GM21515 (cell line): ENCODE measurements around the gene COX15.
"Not testable (repeated sequence)": the region's sequence is repeated elsewhere in the genome, so short reads cannot be mapped to it uniquely, and the experiment has no call there.

Source experiments
- ATAC-seq: cut with Tn5 transposase; IDR thresholded peaks from one replicate; pipeline ENCODE4 v1.9.1; 2021; ENCODE audit not compliant: unreplicated experiment

COX15 gene

DNA sequence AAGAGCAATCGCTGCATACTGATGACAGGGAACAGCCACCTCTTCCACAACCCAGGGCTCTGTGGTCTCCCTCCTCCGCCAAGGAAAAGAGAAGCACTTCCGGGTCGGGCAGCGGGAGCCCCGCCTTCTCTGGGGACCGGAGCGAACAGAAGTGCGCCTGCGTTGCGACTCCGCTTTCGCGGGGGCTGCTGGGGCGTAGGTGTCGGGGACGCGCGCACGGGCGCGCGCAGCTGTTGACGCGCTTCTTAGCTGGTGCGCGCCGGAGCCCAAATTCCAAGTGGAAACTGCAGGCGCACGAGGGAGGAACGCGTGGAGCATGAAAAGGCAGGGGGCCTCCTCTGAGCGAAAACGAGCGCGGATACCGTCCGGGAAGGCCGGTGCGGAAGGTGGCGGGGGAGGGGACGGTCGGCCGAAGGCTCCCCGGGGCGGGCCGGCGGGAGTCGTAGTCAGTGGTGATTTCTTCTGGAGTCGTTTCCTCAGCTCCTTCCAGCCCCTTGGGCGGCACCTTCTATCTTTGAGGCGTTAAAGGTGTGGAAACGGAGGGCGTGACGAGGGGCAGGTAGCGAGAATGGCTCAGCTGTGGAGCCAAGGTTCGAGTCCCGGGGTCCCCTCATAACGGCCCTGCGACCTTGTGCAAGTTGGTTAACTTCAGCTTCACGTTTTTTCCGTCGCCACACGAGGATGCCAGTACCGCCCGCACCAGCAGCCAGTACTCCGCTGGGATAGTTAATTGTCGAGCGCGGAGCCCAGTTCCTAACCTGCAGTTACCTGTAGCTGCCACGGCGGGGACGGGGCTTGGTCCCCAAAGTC is at the start of gene COX15, which contains the start of gene CUTC:
TSS of gene COX15 (minus strand) at position 95 of the 810 bp plus-strand sequence. CDS start at position 17, 78 bp downstream.
TSS of gene CUTC (plus strand) at position 202 of the 810 bp plus-strand sequence. CDS start at position 317, 115 bp downstream.
- ATAC-seq: peak; percentile 88

DNA sequence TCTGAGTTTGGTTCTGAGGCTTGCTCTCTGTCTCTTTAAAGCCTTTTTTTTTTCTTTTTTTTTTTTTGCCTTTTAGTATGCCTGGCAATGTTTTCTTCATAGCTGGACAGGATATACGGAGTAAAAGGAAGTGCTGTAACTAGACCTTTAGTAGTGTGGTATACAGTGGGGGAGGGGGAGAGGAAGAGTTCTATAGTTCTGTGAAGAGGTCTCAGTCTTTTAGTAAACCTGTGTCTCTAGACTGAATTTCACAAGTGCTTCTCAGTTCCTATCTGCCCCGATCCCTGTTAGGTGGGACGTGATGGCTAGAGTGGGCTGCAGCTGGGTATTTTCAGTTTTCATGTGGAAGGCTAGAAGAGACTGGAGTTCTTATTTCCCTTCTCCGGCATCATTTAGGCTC is 47.4 kb upstream of the COX15 start:
- ATAC-seq: no peak

DNA sequence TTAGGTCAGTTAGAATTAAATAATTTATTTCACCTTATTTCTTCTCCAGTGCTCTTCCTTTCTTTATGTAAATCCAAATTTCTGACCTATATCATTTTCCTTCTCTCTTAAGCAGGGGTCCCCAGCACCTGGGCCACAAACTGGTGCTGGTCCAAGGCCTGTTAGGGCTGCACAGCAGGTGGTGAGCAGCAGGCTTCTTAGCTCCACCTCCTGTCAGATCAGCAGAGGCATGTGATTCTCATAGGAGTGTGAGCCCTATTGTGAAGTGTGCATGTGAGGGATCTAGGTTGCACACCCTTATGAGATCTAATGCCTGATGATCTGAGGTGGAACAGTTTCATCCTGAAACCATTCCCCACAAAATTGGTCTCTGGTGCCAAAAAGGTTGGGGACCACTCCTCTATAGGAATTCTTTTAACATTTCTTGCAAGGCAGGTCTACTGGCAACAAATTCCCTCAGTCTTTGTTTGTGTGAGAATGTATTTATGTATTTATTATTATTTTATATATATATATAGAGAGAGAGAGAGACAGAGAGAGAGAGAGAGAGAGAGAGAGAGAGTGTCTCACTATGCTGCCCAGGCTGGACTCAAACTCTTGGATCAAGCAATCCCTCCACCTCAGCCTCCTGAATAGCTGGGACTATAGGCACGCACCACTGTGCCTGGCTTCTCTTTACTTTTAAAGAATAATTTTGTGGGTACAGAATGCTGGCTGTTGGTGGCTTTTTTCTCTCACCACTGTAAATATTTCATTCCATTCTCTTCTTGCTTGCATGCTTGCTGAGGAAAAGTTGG is 46.2 kb upstream of the COX15 start:
- no peak for ATAC-seq

GRCh38 chr10:99775850-99776249 is 43.9 kb upstream of the COX15 start:
- ATAC-seq: no peak

DNA sequence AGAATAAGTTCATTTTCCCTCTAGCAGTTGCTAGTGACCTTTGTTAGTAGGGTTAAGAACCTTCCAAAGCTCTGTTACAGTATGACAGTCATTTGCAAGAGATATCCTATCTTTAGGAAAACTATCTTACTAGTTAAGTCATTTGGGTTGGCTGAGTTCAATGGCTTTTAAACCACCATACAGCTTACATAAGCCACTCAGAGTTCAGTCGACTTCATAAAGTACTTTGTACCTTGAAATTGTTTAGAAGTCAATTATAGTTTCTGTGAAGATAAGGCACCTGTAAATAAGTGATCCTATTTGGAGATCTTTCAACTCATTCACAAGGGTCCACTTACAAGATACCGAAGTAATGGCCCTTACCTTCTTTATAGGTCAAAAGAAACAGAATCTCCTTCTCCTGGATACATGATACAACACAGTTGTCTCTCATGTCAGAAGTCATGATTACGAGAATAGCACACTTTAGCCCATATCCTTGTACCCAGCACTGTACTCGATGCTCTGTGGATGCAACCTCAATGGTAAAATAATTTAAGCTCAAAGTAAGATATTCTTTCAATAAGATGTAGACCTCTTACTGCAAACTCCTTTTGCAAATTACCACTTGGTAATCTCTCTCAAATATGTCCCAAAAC is 38.6 kb upstream of the COX15 start:
- ATAC-seq: no peak

DNA sequence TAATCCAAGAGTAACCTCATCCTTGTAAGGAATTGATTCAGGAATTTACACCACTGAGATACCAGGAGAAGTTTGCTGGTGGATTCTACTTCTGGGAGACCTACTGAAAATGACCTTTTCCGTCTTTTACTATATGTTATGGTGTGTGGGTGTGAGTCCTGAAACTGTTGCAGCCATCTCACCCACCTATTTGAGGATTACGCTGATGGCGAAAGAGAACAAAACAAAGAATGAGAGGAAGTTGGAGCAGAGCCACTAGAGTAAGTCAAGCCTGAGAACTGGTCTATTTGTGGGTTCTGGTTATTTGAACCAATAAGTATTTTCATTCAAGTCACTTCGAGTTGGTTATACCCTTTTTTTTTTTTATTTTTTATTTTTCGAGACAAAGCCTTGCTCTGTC is 37.8 kb upstream of the COX15 start:
- no peak for ATAC-seq

DNA sequence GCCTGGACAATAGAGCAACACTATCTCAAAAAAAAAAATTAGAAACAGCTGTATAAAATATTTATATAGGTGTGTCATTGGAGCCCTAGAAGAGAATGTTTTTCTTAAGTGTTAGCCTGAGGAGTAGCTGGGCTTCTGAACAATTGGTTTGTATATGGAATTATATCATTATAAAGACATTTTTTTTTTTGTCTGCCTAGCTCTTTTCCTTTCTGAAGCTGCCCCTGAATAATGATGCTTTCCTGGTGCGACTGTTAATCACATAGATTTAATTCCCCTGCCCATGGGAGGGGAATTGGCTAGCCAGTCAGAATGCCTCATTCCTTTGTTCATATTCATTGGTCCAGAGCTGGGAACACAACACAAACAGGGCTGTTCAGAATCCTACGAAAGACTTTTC is 36.6 kb upstream of the COX15 start:
- no peak for ATAC-seq

- ATAC-seq: no peak
Measured at GRCh38 chr10:99767901-99768300, 36.0 kb upstream of the COX15 start.

DNA sequence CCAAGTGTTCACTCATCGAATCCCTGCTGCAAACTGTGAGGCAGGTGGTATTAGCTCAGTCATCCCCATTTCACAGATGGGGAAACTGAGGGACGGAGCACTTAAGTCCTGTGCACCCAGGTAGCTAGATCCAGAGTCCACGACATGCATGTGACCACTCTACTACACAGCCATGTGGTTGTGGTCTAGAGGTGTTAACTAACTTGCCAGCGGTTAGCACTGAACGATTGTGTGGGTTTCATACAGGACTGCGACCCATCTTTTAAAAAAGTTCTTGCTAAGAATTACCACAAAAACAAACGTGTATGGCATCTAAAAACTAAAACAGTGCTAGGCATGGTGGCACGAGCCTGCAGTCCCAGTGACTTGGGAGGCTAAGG is 34.4 kb upstream of the COX15 start:
- ATAC-seq: no peak

DNA sequence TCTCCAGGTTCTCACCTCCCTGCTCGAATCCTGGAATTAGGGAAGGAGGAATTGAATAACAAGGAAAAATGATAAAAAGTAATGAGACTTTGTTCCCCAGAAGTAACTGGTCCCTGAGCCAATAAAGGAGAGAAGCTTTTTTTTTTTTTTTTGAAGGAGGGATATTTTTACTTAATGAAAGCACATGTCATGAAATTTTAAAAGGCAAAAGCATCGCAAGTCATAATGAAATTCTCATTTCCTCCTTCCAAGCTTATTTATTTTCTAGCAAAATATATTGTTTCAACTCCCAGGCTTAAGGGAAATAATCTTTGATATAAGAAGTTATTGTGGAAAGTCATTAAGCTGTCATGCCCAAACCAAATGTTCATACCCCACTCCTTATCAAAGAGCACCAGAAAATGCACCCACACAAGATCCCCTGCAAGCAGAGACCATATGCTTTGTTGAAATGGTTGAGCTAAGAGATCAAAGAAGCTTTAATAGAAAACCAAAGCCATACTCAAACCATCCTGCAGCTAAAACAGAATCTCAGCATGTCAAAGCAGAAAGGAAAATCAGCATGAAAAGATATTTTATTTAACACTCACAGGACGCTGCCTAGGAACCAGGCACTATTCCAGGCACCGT is 33.9 kb upstream of the COX15 start:
- ATAC-seq: no peak

DNA sequence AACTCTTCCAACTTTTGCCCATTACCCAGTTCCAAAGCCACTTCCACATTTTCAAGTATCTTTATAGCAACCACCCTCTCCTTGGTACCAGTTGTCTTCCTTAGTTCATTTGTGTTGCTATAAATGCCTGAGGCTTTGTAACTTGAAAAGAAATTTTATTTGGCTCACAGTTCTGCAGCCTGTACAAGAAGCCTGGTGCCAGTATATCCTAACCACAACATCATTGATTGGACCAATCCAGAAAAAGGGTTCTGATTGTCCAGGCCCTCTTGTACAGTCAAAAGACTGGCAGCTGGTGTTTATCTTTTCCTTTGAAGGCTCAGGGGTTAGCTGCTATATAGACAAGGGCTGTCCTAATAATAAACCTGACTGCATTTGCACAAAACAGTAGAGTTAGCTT is 29.4 kb upstream of the COX15 start:
- ATAC-seq: no peak

- no peak for ATAC-seq
Measured at GRCh38 chr10:99760321-99760720, 28.4 kb upstream of the COX15 start.

DNA sequence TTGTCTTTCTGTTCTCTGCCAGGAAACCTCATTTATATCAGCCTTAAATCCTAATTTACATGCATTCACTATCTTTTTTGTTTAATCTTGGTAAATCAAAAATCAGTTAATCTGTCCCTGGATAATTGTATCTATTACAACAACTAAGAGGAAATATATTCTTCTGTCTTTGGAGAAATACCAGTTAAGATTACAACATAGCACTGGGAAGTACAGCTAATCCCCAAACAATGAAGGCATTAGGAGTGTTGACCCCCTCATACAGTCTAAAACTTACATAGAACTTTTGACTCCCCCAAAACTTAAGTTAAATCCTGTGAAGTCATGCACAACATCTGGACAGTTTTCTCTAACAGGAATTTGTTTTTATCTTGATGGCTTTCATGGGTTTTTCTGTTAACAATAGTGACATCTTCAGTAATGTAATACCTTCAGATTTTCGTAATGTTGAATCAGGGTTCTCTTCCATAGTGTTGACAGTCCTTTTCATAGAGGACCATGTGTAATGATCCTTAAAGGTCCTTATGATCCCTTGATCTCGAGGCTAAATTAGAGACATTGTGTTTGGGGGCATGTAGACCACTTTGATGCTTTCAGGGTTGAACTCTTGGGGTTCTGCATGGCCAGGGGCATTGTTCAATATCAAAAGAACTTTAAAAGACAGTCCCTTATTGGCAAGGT is 26.4 kb upstream of the COX15 start:
- ATAC-seq: no peak

DNA sequence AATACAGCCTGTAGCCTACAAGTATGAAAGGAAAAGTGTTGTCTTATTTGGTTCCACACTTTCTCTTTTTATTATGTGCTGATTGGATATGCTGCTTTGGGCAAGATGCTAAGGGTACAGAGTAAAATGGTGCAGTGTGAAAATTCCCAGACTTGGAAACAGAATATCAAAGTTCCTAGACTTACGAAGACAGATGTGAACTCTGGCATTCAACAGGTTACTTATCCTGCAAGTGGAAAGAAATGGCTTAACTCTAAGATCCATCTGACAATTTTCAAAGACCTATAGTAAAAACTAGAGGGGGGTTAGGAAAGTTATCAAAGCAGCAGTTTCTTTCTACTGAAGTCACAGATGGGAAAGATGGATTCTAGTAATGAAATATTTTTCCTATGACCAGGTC is 24.2 kb upstream of the COX15 start:
- no peak for ATAC-seq

GRCh38 chr10:99754670-99755069 is 22.7 kb upstream of the COX15 start:
- ATAC-seq: no peak

- no peak for ATAC-seq
Measured at GRCh38 chr10:99750641-99751040, 18.7 kb upstream of the COX15 start.

- ATAC-seq: no peak
Measured at GRCh38 chr10:99748823-99749451, 17.0 kb upstream of the COX15 start.

GRCh38 chr10:99746166-99746565 is 14.2 kb upstream of the COX15 start:
- ATAC-seq: not testable (repeated sequence)

- ATAC-seq: no peak
Measured at GRCh38 chr10:99743841-99744240, 11.9 kb upstream of the COX15 start.

- ATAC-seq: no peak
Measured at GRCh38 chr10:99742701-99743100, 10.8 kb upstream of the COX15 start.
